AG04450 (cell line): Measurements from ENCODE around the gene C9orf72. TPM values are rescaled to one million over a fixed set of nuclear protein-coding genes. Genes with fewer than 3 reads are reported as not detected.
"Not testable (repeated sequence)": the region's sequence is repeated elsewhere in the genome, so short reads cannot be mapped to it uniquely, and the experiment has no call there.

Experiments
- CTCF ChIA-PET: fragments of 300-600, 350-600 bp; formaldehyde crosslinking; extraction: SDS; loops from one replicate; lab custom pipeline; 2022; ENCODE audit warnings: antibody characterized with exemption, inconsistent platforms; lab: Charles Lee
- POLR2A ChIA-PET: fragments of 350-600 bp; formaldehyde crosslinking; extraction: SDS; loops from one replicate; lab custom pipeline; 2021; ENCODE audit warnings: antibody characterized with exemption, inconsistent platforms; lab: Yijun Ruan, JAX
- DNase-seq: peaks from one replicate; pipeline ENCODE4 v3.0.0-alpha.2; 2011; ENCODE audit warnings: low read depth, low spot score
- H3K27ac ChIP-seq: one replicate; pipeline ENCODE4 v1.5.1; 2012; ENCODE audit warnings: low read depth, low read length, control low read depth
- H3K27me3 ChIP-seq: one replicate; pipeline ENCODE4 v1.6.0; 2012; ENCODE audit warnings: low read length; ENCODE audit not compliant: control insufficient read depth, insufficient read depth
- H3K4me3 ChIP-seq: 2 replicates; pipeline ENCODE4 v1.5.1; 2011; ENCODE audit warnings: mild to moderate bottlenecking, low read depth, low read length, control low read depth
- H3K9me3 ChIP-seq: 2 replicates; pipeline ENCODE4 v1.5.1; 2012; ENCODE audit warnings: low read length; ENCODE audit not compliant: control insufficient read depth, insufficient read depth
- CTCF ChIP-seq: IDR thresholded peaks from 2 replicates; pipeline ENCODE4 v1.5.1; 2011; ENCODE audit warnings: low read depth, low read length, control low read depth, inconsistent platforms
- polyA plus RNA-seq: library from polyadenylated mRNA; depleted of rRNA; stranded (reverse); fragments of >200 nt; gene quantifications from 2 replicates; pipeline ENCODE4 v1.2.3, GENCODE V29; 2011

Gene C9orf72
- polyA plus RNA-seq, 1 experiment = 4.6 TPM

- Histone ChIP-seq H3K27me3 (peaks cover 2% of the 10 kb centered on the region), H3K9me3 (no peaks in the 10 kb centered on the region), H3K27ac (no peak overlapping the region), H3K4me3 (no peak overlapping the region)
- ChIA-PET POLR2A (no interaction called here), CTCF (no interaction called here)
- DNase-seq = no peak
- TF ChIP-seq CTCF = no peak
Measured at GRCh38 chr9:27614551-27614950, 41.3 kb upstream of the C9orf72 start.

- CTCF ChIA-PET, H3K27me3 ChIP-seq, H3K4me3 ChIP-seq, H3K27ac ChIP-seq, DNase-seq, POLR2A ChIA-PET, H3K9me3 ChIP-seq: not testable (repeated sequence)
Measured at GRCh38 chr9:27612036-27612435, 38.8 kb upstream of the C9orf72 start.

GRCh38 chr9:27610622-27611021, 37.3 kb upstream of the C9orf72 start:
- Histone ChIP-seq H3K27ac (no peak overlapping the region), H3K9me3 (no peaks in the 10 kb centered on the region), H3K27me3 (peaks cover 2% of the 10 kb centered on the region), H3K4me3 (no peak overlapping the region)
- DNase-seq = no peak
- ChIA-PET POLR2A (no interaction called here), CTCF (no interaction called here)
- TF ChIP-seq CTCF = no peak

- no peaks in the 10 kb centered on the region for H3K27me3 ChIP-seq
- no peaks in the 10 kb centered on the region for H3K9me3 ChIP-seq
- H3K4me3 ChIP-seq = no peak overlapping the region
- POLR2A ChIA-PET = no interaction called here
- no peak for TF ChIP-seq CTCF
- no peak overlapping the region for H3K27ac ChIP-seq
- DNase-seq = no peak
- CTCF ChIA-PET = no interaction called here
Measured at GRCh38 chr9:27602954-27603353, 29.7 kb upstream of the C9orf72 start.

GRCh38 chr9:27602142-27602861, 29.0 kb upstream of the C9orf72 start:
- Histone ChIP-seq H3K27ac (no peak overlapping the region), H3K27me3 (no peaks in the 10 kb centered on the region), H3K9me3 (no peaks in the 10 kb centered on the region), H3K4me3 (no peak overlapping the region)
- ChIA-PET CTCF (interaction anchor here (0.6 kb wide), 1 partner anchor 18 kb away, joined by 3 read pairs; no protein-coding TSS in a partner anchor), POLR2A (no interaction called here)
- TF ChIP-seq CTCF = no peak
- DNase-seq = no peak
